PC-3 (cell line): ENCODE results near the gene SRPK3. TPM values are rescaled to one million over a fixed set of nuclear protein-coding genes. Genes with fewer than 3 reads are reported as not detected.

Source experiments
- ATAC-seq: fragments of 200-7000 bp; cut with Tn5 transposase; 2 replicates; pipeline ENCODE4 v1.9.1; 2020; ENCODE audit warnings: mild to moderate bottlenecking, moderate library complexity
- BruUV-seq: library from RNA; stranded (reverse); fragments of 400-500 nt; replicated peaks from 2 replicates; lab custom pipeline; 2021; lab: Mats Ljungman, UMichigan
- CTCF ChIA-PET: fragments of 300-600 bp; sonication (Branson Sonifier 250); formaldehyde crosslinking; loops from one replicate; lab custom pipeline; 2022; ENCODE audit warnings: antibody characterized with exemption; lab: Charles Lee
- POLR2A ChIA-PET: fragments of 300-600 bp; sonication (Branson Sonifier 250); formaldehyde crosslinking; loops from one replicate; lab custom pipeline; 2022; ENCODE audit warnings: antibody characterized with exemption; ENCODE audit not compliant: unreplicated experiment; lab: Charles Lee
- DNase-seq: peaks from one replicate; pipeline ENCODE4 v3.0.0-alpha.2; 2015
- H2AFZ ChIP-seq: fragments of 300-600 bp; sonication (generic); 2 replicates; pipeline ENCODE4 v1.6.0; 2016; ENCODE audit warnings: antibody characterized with exemption, low read length
- H3F3A ChIP-seq: fragments of 300-600 bp; sonication (generic); one replicate; pipeline ENCODE4 v1.6.0; 2017; ENCODE audit warnings: antibody characterized with exemption, low read length, control low read depth, mild to moderate bottlenecking; ENCODE audit not compliant: unreplicated experiment
- H3K27ac ChIP-seq: fragments of 300-600 bp; sonication (generic); 2 replicates; pipeline ENCODE4 v1.5.1; 2016; ENCODE audit warnings: mild to moderate bottlenecking, low read length
- H3K27me3 ChIP-seq: fragments of 300-600 bp; sonication (generic); 2 replicates; pipeline ENCODE4 v1.6.1; 2016; ENCODE audit warnings: low read length, mixed read lengths
- H3K36me3 ChIP-seq: fragments of 300-600 bp; sonication (generic); 2 replicates; pipeline ENCODE4 v1.6.1; 2016; ENCODE audit warnings: low read depth, mixed run types, low read length, mixed read lengths
- H3K4me1 ChIP-seq: fragments of 300-600 bp; sonication (generic); 2 replicates; pipeline ENCODE4 v1.5.1; 2016; ENCODE audit warnings: low read length; ENCODE audit not compliant: insufficient read depth
- H3K4me2 ChIP-seq: fragments of 300-600 bp; sonication (generic); 2 replicates; pipeline ENCODE4 v1.6.0; 2016; ENCODE audit warnings: low read length
- H3K4me3 ChIP-seq: fragments of 300-600 bp; sonication (generic); 2 replicates; pipeline ENCODE4 v1.5.1; 2016; ENCODE audit warnings: mild to moderate bottlenecking, low read length, mixed read lengths
- H3K79me2 ChIP-seq: fragments of 300-600 bp; sonication (generic); 2 replicates; pipeline ENCODE4 v1.6.1; 2017; ENCODE audit warnings: low read length, mixed read lengths
- H3K9ac ChIP-seq: fragments of 300-600 bp; sonication (generic); 2 replicates; pipeline ENCODE4 v1.6.0; 2016; ENCODE audit warnings: mild to moderate bottlenecking, low read length
- H3K9me2 ChIP-seq: fragments of 300-600 bp; sonication (generic); replicated peaks from 2 replicates; pipeline ENCODE4 v1.6.1; 2016; ENCODE audit warnings: mixed run types, low read length, mixed read lengths
- H3K9me3 ChIP-seq: fragments of 300-600 bp; sonication (generic); 2 replicates; pipeline ENCODE4 v1.6.1; 2016; ENCODE audit warnings: low read length, mixed read lengths
- H4K20me1 ChIP-seq: fragments of 300-600 bp; sonication (generic); 2 replicates; pipeline ENCODE4 v1.6.1; 2016; ENCODE audit warnings: low read length, mixed read lengths
- CTCF ChIP-seq: fragments of 300-600 bp; sonication (generic); conservative IDR thresholded peaks from 2 replicates; pipeline ENCODE4 v1.5.1; 2017; ENCODE audit warnings: antibody characterized with exemption, low read depth, mild to moderate bottlenecking, low read length
- EZH2 ChIP-seq: fragments of 300-600 bp; sonication (generic); IDR thresholded peaks from one replicate; pipeline ENCODE4 v1.6.1; 2017; ENCODE audit warnings: antibody characterized with exemption, mild to moderate bottlenecking, low read length; ENCODE audit not compliant: unreplicated experiment
- EZH2phosphoT487 ChIP-seq: fragments of 300-600 bp; sonication (generic); IDR thresholded peaks from 2 replicates; pipeline ENCODE4 v1.6.1; 2018; ENCODE audit warnings: mild to moderate bottlenecking, antibody characterized with exemption, low read length, borderline replicate concordance
- intact Hi-C: fragments of 100-400 bp; cut with micrococcal nuclease; formaldehyde crosslinking; loops from 2 replicates; pipeline ENCODE4 v1.9.0; 2023
- total RNA-seq: library from RNA; depleted of rRNA; stranded (reverse); fragments of >200 nt; gene quantifications from 2 replicates; pipeline ENCODE4 v1.2.3, GENCODE V29; 2014

Gene SRPK3
- total RNA-seq, 1 experiment from 2014 or later = 1.5 TPM

GRCh38 chrX:153763298-153763932 is 17.4 kb upstream of the SRPK3 start:
- no peaks in the 10 kb centered on the region for H3K9me3 ChIP-seq
- H3K4me2 ChIP-seq = peak overlapping the region; percentile 97; the same call in 1 of the 2 replicates
- DNase-seq = no peak
- H3K79me2 ChIP-seq = peaks cover 25% of the 10 kb centered on the region
- H3K36me3 ChIP-seq = no peaks in the 10 kb centered on the region
- no peak overlapping the region for H3K4me3 ChIP-seq
- TF ChIP-seq EZH2phosphoT487 = no peak
- TF ChIP-seq CTCF = no peak
- no peak for TF ChIP-seq EZH2
- no peak overlapping the region for H2AFZ ChIP-seq
- CTCF ChIA-PET = no interaction called here
- peaks cover 28% of the 10 kb centered on the region for H3K4me1 ChIP-seq
- H3F3A ChIP-seq = no peaks in the 10 kb centered on the region
- no peak overlapping the region for H3K27ac ChIP-seq
- BruUV-seq = no TSS peak
- no peaks in the 10 kb centered on the region for H3K9me2 ChIP-seq
- H3K9ac ChIP-seq = no peak overlapping the region
- ATAC-seq = no peak
- POLR2A ChIA-PET = interaction anchor here (0.6 kb wide), 1 partner anchor 147 kb away, joined by 3 read pairs; no protein-coding TSS in a partner anchor
- intact Hi-C loops = loop anchor here (5.0 kb wide), 1 partner anchor 164 kb away; the partner anchor contains the start of gene ARHGAP4
- no peaks in the 10 kb centered on the region for H4K20me1 ChIP-seq
- no peaks in the 10 kb centered on the region for H3K27me3 ChIP-seq

GRCh38 chrX:153763989-153764755 is 16.7 kb upstream of the SRPK3 start, which contains the start of gene PLXNB3:
TSS of gene PLXNB3 (plus strand) at chrX:153764249. CDS start at chrX:153765536, 1,287 bp downstream.
- no peaks in the 10 kb centered on the region for H3F3A ChIP-seq
- H3K36me3 ChIP-seq = no peaks in the 10 kb centered on the region
- ATAC-seq = peak; percentile 69
- peak within 1 kb of the TSS; percentile 59; the same call in 1 of the 2 replicates for H2AFZ ChIP-seq
- ChIA-PET CTCF (no interaction called here), POLR2A (interaction anchor here (0.6 kb wide), 1 partner anchor 146 kb away, joined by 3 read pairs; no protein-coding TSS in a partner anchor)
- peaks cover 28% of the 10 kb centered on the region for H3K4me1 ChIP-seq
- H4K20me1 ChIP-seq = no peaks in the 10 kb centered on the region
- TSS peak; percentile 37 for BruUV-seq
- H3K4me3 ChIP-seq = peak within 1 kb of the TSS; percentile 68
- intact Hi-C loops = loop anchor here (1.0 to 5.0 kb wide), 3 partner anchors 31 to 183 kb away; partner anchors contain the start of genes ARHGAP4, IDH3G and SSR4
- H3K27ac ChIP-seq = peak within 1 kb of the TSS; percentile 86
- H3K9me2 ChIP-seq = no peaks in the 10 kb centered on the region
- H3K79me2 ChIP-seq = peaks cover 25% of the 10 kb centered on the region
- DNase-seq = peak; percentile 94
- H3K4me2 ChIP-seq = peak within 1 kb of the TSS; percentile 97
- H3K9me3 ChIP-seq = no peaks in the 10 kb centered on the region
- peak within 1 kb of the TSS; percentile 67 for H3K9ac ChIP-seq
- TF ChIP-seq CTCF (peak; percentile 89), EZH2phosphoT487 (no peak)
- H3K27me3 ChIP-seq = no peaks in the 10 kb centered on the region
